Cardiac fibroblast (primary cell): Measurements from ENCODE around the gene LRP5.
A peak's percentile ranks its signal among the peaks of the same experiment; 100 is the strongest.

Source experiments
- DNase-seq, 2 donors: peaks; one replicate each; pipeline versions ENCODE4 v3.0.0 to v3.0.0-alpha.2; 2010; ENCODE audit warnings: low read depth in 2 of 2
- H3K4me3 ChIP-seq, 2 donors: replicated peaks in 1 of 2; 1 replicate in 1 of 2; 2 replicates in 1 of 2; pipeline ENCODE4 v1.5.1; 2011; ENCODE audit warnings: low read depth in 2 of 2, low read length in 2 of 2, mild to moderate bottlenecking in 2 of 2, moderate library complexity in 1 of 2
- TF ChIP-seq, protein P1 (sequence below): IDR thresholded peaks from one replicate; pipeline ENCODE4 v1.5.1; 2011; ENCODE audit warnings: low read depth, mild to moderate bottlenecking, low read length, inconsistent platforms

The LRP5 gene

DNA sequence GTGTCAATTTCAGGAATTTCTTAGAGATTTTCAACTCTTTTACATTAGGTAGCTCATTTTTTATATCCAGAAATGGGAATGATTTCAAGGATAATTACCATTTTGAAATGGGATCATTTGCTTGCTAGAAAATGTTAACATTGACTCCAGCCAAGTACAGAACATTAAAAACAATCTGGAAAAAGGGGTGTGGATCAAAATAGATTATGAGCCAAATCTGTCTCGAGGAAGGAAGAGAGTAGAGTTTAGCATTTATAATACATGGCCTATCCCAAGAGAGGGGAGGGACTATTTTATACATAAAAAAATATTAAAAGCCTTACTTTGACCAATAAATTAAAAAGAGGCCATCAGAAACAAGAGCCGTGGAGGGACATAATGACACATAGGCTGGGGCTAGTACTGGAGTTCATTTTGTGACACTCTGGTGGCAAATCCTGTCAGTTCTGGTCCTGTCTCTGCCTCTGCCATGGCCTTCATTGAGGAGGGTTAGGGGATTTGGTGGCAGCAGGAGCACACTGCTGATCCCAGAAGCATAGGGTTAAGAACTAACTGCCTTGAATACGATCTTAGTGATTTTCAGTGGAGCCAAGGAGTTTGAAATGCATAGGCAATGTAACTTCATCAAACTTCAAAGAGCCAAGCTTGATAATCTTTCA is 168.6 kb downstream of the LRP5 start:
- DNase-seq: no peak
- H3K4me3 ChIP-seq: no peak overlapping the region
- TF ChIP-seq, protein P1, sequence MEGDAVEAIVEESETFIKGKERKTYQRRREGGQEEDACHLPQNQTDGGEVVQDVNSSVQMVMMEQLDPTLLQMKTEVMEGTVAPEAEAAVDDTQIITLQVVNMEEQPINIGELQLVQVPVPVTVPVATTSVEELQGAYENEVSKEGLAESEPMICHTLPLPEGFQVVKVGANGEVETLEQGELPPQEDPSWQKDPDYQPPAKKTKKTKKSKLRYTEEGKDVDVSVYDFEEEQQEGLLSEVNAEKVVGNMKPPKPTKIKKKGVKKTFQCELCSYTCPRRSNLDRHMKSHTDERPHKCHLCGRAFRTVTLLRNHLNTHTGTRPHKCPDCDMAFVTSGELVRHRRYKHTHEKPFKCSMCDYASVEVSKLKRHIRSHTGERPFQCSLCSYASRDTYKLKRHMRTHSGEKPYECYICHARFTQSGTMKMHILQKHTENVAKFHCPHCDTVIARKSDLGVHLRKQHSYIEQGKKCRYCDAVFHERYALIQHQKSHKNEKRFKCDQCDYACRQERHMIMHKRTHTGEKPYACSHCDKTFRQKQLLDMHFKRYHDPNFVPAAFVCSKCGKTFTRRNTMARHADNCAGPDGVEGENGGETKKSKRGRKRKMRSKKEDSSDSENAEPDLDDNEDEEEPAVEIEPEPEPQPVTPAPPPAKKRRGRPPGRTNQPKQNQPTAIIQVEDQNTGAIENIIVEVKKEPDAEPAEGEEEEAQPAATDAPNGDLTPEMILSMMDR: no peak

DNA sequence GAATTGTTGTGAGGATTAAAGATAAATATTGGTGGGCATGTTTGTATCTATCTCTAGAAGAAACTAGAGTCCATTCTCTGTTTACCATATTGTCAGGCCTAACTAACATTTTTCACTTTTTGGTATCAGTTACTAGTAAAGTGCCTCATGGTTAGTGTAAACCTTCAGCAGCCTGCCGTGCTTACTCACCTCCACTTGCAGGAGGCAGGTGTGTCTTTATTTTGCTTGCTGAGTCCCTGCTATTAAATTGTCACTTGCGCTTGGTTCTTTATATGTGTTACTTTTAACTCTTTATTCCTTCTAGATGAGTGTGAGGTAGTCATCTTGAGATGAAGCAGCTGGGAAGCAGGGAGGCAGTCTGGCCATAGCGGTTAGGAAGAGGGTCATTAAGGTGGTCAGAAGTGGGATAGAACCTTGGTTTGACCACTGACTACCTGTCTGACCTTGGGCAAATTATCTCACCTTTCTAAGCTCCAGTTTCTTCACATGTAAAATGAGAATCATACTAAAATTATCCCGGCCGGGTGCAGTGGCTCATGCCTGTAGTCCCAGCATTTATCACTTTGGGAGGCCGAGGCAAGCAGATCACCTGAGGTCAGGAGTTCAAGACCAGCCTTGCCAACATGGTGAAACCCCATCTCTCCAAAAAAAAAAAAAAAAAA is 169.3 kb downstream of the LRP5 start:
- H3K4me3 ChIP-seq: no peak overlapping the region
- DNase-seq: no peak
- TF ChIP-seq, protein P1: no peak

DNA sequence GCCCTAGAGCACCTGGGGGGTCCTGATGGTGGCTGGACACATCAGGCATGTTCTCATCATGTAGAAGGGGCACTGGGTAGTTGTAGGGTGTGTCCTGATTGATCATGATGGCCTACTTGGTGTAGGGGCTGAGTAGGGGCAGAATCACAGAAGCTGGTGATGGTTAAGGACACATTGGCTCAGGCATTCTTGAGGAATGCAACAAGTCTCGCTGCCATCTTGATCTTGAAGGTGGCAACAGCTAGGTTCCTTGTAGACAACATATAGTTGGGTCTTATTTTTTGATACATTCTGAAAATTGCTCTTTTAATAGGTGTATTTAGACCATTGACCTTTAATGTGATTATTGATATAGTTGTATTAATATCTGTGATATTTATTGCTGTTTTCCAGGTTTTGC is 176.2 kb downstream of the LRP5 start:
- TF ChIP-seq, protein P1: no peak
- no peak for DNase-seq
- H3K4me3 ChIP-seq: no peak overlapping the region

DNA sequence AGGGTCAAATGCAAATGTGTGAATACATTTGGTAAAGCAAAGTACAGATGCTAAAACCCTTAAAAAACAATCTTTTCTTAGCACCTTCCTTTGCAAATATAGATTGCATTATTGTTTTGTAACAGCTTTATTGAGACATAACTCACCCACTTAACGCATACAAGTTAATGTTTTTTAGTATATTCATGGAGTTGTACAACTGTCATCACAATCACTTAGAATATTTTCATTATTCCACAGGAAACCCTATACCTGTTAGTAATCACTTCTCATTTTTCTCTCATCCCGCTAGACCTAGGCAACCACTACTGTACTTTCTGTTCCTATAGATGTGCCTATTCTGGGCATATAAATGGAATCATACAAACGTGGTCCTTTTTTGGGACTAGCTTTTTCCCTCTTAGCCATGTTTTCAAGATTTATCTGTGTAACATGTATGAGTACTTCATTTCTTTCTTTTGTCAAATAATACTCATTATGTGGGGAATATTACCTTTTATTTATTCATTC is 182.9 kb downstream of the LRP5 start:
- DNase-seq: no peak
- TF ChIP-seq, protein P1: no peak
- H3K4me3 ChIP-seq: no peak overlapping the region

DNA sequence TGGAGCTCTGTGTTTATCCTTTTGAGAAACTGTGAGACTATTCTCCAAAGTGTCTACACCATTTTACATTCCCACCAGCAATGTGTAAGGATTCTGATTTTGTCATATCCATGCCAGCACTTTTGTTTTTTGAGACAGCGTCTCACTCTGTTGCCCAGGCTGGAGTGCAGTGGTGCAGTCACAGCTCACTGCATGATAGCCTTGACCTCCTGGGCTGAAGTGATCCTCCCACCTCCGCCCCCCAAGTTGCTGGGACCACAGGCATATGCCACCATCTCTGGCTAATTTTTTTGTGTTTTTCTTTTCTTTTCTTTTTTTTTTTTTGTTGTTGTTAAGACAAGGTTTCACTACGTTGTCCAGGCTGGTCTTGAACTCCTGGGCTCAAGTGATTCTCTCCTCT is 183.5 kb downstream of the LRP5 start:
- no peak for DNase-seq
- TF ChIP-seq, protein P1: no peak
- H3K4me3 ChIP-seq: no peak overlapping the region

DNA sequence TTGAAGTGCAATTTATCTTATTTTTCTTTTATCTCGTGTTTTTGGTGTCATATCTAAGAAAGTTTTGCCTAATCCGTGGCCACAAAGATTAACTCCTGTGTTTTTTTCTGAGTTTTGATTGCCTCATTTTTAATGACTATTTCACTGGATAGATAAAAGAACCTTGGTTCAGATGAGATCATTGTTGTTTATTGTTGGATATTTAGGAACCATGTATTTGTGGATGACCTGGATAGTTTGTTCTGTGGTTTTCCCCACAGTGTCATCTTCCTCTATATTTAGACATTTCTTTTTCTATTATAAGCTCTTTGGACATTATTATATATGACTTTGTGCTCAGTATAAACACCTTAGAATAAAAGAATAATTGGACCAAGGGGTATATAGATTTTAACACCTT is 185.4 kb downstream of the LRP5 start:
- DNase-seq: peak; percentile 11 to 12
- no peak overlapping the region for H3K4me3 ChIP-seq
- TF ChIP-seq, protein P1: no peak
